Astrocyte of the cerebellum (primary cell): ENCODE measurements around the gene TMEM127.

Experiments used
- DNase-seq: peaks from one replicate; pipeline ENCODE4 v3.0.0-alpha.2; 2011; ENCODE audit warnings: low read depth
- H3K4me3 ChIP-seq: 2 replicates; pipeline ENCODE4 v1.5.1; 2011; ENCODE audit warnings: mild to moderate bottlenecking, low read depth, low read length, moderate library complexity
- in situ Hi-C: cut with HindIII; loops from 2 replicates; pipeline ENCODE4 v1.10.0; 2017; ENCODE audit warnings: low sequenced_read_pairs
- TF ChIP-seq, protein P1 (sequence below): IDR thresholded peaks from 2 replicates; pipeline ENCODE4 v1.5.1; 2012; ENCODE audit warnings: low read length, low read depth, moderate library complexity, mild to moderate bottlenecking; ENCODE audit errors: missing control alignments

Gene TMEM127

GRCh38 chr2:96274355-96275056, 8.7 kb upstream of the TMEM127 start:
- no peak overlapping the region for H3K4me3 ChIP-seq
- TF ChIP-seq, protein P1, sequence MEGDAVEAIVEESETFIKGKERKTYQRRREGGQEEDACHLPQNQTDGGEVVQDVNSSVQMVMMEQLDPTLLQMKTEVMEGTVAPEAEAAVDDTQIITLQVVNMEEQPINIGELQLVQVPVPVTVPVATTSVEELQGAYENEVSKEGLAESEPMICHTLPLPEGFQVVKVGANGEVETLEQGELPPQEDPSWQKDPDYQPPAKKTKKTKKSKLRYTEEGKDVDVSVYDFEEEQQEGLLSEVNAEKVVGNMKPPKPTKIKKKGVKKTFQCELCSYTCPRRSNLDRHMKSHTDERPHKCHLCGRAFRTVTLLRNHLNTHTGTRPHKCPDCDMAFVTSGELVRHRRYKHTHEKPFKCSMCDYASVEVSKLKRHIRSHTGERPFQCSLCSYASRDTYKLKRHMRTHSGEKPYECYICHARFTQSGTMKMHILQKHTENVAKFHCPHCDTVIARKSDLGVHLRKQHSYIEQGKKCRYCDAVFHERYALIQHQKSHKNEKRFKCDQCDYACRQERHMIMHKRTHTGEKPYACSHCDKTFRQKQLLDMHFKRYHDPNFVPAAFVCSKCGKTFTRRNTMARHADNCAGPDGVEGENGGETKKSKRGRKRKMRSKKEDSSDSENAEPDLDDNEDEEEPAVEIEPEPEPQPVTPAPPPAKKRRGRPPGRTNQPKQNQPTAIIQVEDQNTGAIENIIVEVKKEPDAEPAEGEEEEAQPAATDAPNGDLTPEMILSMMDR: no peak
- in situ Hi-C loops: loop anchor here (25.0 kb wide), 1 partner anchor 263 kb away; the partner anchor contains the start of gene ARID5A
- no peak for DNase-seq

GRCh38 chr2:96273763-96274162, 8.0 kb upstream of the TMEM127 start:
- TF ChIP-seq, protein P1: no peak
- DNase-seq: no peak
- in situ Hi-C loops: no loop called here
- no peak overlapping the region for H3K4me3 ChIP-seq

GRCh38 chr2:96271995-96272394, 6.2 kb upstream of the TMEM127 start:
- TF ChIP-seq, protein P1: no peak
- in situ Hi-C loops: no loop called here
- H3K4me3 ChIP-seq: no peak overlapping the region
- no peak for DNase-seq

GRCh38 chr2:96267159-96267971, 1.6 kb upstream of the TMEM127 start:
- TF ChIP-seq, protein P1: peak; percentile 52
- in situ Hi-C loops: loop anchor here (10.0 kb wide), 1 partner anchor 133 kb away; the partner anchor contains the start of gene ASTL
- DNase-seq: peak; percentile 6
- peak overlapping the region; percentile 91 for H3K4me3 ChIP-seq

DNA sequence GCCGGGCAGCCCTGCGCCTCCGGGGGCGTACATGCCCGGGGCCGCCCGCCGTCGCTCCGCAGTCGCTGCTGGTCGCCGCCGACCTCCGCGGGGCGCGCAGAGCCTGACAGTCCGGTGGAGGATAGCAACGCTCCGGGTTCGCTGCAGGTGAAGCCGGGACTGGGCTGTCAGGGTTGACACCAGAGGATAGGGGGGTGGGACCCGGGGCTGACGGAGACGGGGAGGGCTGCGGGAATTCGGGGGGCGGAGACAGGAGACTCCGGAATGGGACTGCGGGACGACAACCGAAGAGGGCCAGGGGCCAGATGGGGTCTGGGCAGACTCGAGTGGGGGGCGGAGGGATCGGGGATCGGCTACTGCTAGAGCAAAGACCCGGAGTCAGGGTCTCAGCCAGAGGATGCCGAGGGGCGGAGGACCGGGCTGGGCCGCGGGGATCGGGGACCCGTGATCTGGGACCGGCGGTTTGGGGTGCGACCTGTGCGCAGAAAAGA, 403 bp downstream of the TMEM127 start:
- in situ Hi-C loops: loop anchor here (10.0 kb wide), 1 partner anchor 131 kb away; the partner anchor contains the start of gene ASTL
- DNase-seq: no peak
- H3K4me3 ChIP-seq: peak overlapping the region; percentile 91
- TF ChIP-seq, protein P1: no peak

GRCh38 chr2:96264656-96265348, 995 bp downstream of the TMEM127 start:
- in situ Hi-C loops: loop anchor here (10.0 kb wide), 1 partner anchor 130 kb away; the partner anchor contains the start of gene ASTL
- H3K4me3 ChIP-seq: peak overlapping the region; percentile 91
- TF ChIP-seq, protein P1: peak; percentile 68
- DNase-seq: no peak
